Upper lobe of left lung (tissue), 6 donors: ENCODE measurements around the gene TTC28. TPM values are rescaled to one million over a fixed set of nuclear protein-coding genes. Genes with fewer than 3 reads are reported as not detected.

Experiments used
- ATAC-seq, 2 donors: fragments of 200-7000 bp; cut with Tn5 transposase; one replicate each; pipeline ENCODE4 v1.9.1; 2022; ENCODE audit warnings: mild to moderate bottlenecking in 2 of 2, moderate library complexity in 2 of 2; ENCODE audit not compliant: low FRiP score in 2 of 2
- DNase-seq, 2 donors: peaks; one replicate each; pipeline ENCODE4 v3.0.0-alpha.2; 2019 to 2020
- H3K27ac ChIP-seq, 4 donors: fragments of 200-600 bp; sonication (generic); one replicate each; pipeline ENCODE4 v1.5.1; 2016 to 2019
- H3K27me3 ChIP-seq, 4 donors: fragments of 200-600 bp; sonication (generic); one replicate each; pipeline ENCODE4 v1.5.1; 2017 to 2019
- H3K36me3 ChIP-seq, 4 donors: fragments of 200-600 bp; sonication (generic); one replicate each; pipeline ENCODE4 v1.5.1; 2016 to 2019
- H3K4me1 ChIP-seq, 4 donors: fragments of 200-600 bp; sonication (generic); one replicate each; pipeline ENCODE4 v1.5.1; 2018 to 2019
- H3K4me3 ChIP-seq, 4 donors: fragments of 200-600 bp; sonication (generic); one replicate each; pipeline ENCODE4 v1.5.1; 2017 to 2019; ENCODE audit warnings: mild to moderate bottlenecking in 2 of 4, moderate library complexity in 1 of 4
- H3K9me3 ChIP-seq, 4 donors: fragments of 200-600 bp; sonication (generic); one replicate each; pipeline ENCODE4 v1.5.1; 2018 to 2019
- CTCF ChIP-seq, 6 experiments: fragments of 450-650 bp in 4 of 6; fragments of 200-600 bp in 2 of 6; sonication (generic) in 2 of 6; IDR thresholded peaks; one replicate each; pipeline ENCODE4 v1.5.1; 2016 to 2019; ENCODE audit warnings: antibody characterized with exemption in 6 of 6
- EP300 ChIP-seq, 4 donors: sonication (generic); formaldehyde crosslinking; IDR thresholded peaks; one replicate each; pipeline ENCODE4 v1.5.1; 2017; ENCODE audit warnings: antibody characterized with exemption in 4 of 4, control low read depth in 2 of 4
- POLR2A ChIP-seq, 4 donors: fragments of 450-650 bp; IDR thresholded peaks; one replicate each; pipeline ENCODE4 v1.5.1; 2016 to 2017; ENCODE audit warnings: antibody characterized with exemption in 4 of 4, mild to moderate bottlenecking in 2 of 4
- POLR2AphosphoS5 ChIP-seq, 2 donors: sonication (generic); formaldehyde crosslinking; IDR thresholded peaks; one replicate each; pipeline ENCODE4 v1.5.1; 2017; ENCODE audit warnings: antibody characterized with exemption in 2 of 2
- WGBS, 2 donors: methylation state at CpG; one replicate each; pipeline ENCODE4 v1.1.5; 2017 to 2018; 5-methylcytosine and 5-hydroxymethylcytosine counted together
- total RNA-seq, 6 donors: library from RNA; depleted of rRNA in 4 of 6; stranded (reverse); fragments of >200 nt in 4 of 6; gene quantifications; one replicate each; pipeline versions ENCODE4 v1.1.0 to v1.2.1, GENCODE V29; 2016 to 2021
- donor health status: DM: no; HTN: no; CAD: no; lungs with moderate emphysema.
- donor health status: DM: no; HTN: yes; CAD: no; lungs with severe emphysema.

TTC28 gene
- total RNA-seq, 6 donors from 2014 or later, result 30.1 to 69.4 (median 41.4) TPM

GRCh38 chr22:28488825-28489224 is 190.8 kb downstream of the TTC28 start:
- 73 to 79% methylated on average over 2 of the region's 2 CpGs for WGBS, 2 donors
- Histone ChIP-seq H3K9me3 (no peaks in the 10 kb centered on the region), H3K27ac (no peak overlapping the region), H3K4me3 (no peak overlapping the region), H3K36me3 (no peaks in the 10 kb centered on the region), H3K4me1 (no peaks in the 10 kb centered on the region), H3K27me3 (no peaks in the 10 kb centered on the region)
- DNase-seq, result no peak
- TF ChIP-seq POLR2A (IDR thresholded peaks at IDR 0.05), result no peak
- TF ChIP-seq POLR2AphosphoS5 (IDR thresholded peaks at IDR 0.05), result no peak
- no peak for TF ChIP-seq EP300 (IDR thresholded peaks at IDR 0.05)
- no peak for TF ChIP-seq CTCF (IDR thresholded peaks at IDR 0.05)
- no peak for ATAC-seq

- no peaks in the 10 kb centered on the region for H3K36me3 ChIP-seq
- 78 to 92% methylated on average over 1 of the region's 1 CpG for WGBS, 2 donors
Observed at GRCh38 chr22:28484662-28485061, 195.0 kb downstream of the TTC28 start.

GRCh38 chr22:28481725-28482124 is 197.9 kb downstream of the TTC28 start:
- H3K27ac ChIP-seq, result no peak overlapping the region
- no peak for DNase-seq
- TF ChIP-seq CTCF (IDR thresholded peaks at IDR 0.05) (no peak), EP300 (IDR thresholded peaks at IDR 0.05) (no peak), POLR2A (IDR thresholded peaks at IDR 0.05) (no peak), POLR2AphosphoS5 (IDR thresholded peaks at IDR 0.05) (no peak)
- H3K9me3 ChIP-seq, result no peaks in the 10 kb centered on the region
- no peaks in the 10 kb centered on the region for H3K27me3 ChIP-seq
- 48 to 50% methylated on average over 2 of the region's 2 CpGs for WGBS, 2 donors
- no peak for ATAC-seq
- H3K4me1 ChIP-seq, result no peaks in the 10 kb centered on the region
- H3K4me3 ChIP-seq, result no peak overlapping the region
- no peaks in the 10 kb centered on the region for H3K36me3 ChIP-seq

More at GRCh38 chr22:28484662-28485061, 195.0 kb downstream of the TTC28 start:
- DNase-seq (no peak), ATAC-seq (no peak)
- Histone ChIP-seq H3K27ac (no peak overlapping the region), H3K27me3 (no peaks in the 10 kb centered on the region), H3K4me3 (no peak overlapping the region), H3K9me3 (no peaks in the 10 kb centered on the region), H3K4me1 (no peaks in the 10 kb centered on the region)
- no peak for TF ChIP-seq EP300 (IDR thresholded peaks at IDR 0.05)
- no peak for TF ChIP-seq CTCF (IDR thresholded peaks at IDR 0.05)
- no peak for TF ChIP-seq POLR2AphosphoS5 (IDR thresholded peaks at IDR 0.05)
- TF ChIP-seq POLR2A (IDR thresholded peaks at IDR 0.05), result no peak

GRCh38 chr22:28480000-28480715 is 199.5 kb downstream of the TTC28 start:
- DNase-seq (no peak), ATAC-seq (no peak)
- no peak overlapping the region for H3K4me3 ChIP-seq
- no peak for TF ChIP-seq POLR2AphosphoS5 (IDR thresholded peaks at IDR 0.05)
- no peak for TF ChIP-seq EP300 (IDR thresholded peaks at IDR 0.05)
- TF ChIP-seq POLR2A (IDR thresholded peaks at IDR 0.05), result no peak
- TF ChIP-seq CTCF (IDR thresholded peaks at IDR 0.05), result no peak
- no peaks in the 10 kb centered on the region for H3K9me3 ChIP-seq
- no peaks in the 10 kb centered on the region for H3K27me3 ChIP-seq
- H3K36me3 ChIP-seq, result no peaks in the 10 kb centered on the region
- H3K4me1 ChIP-seq, result no peaks in the 10 kb centered on the region
- 74 to 90% methylated on average over 3 of the region's 3 CpGs for WGBS, 2 donors
- H3K27ac ChIP-seq, result no peak overlapping the region

- Histone ChIP-seq H3K27me3 (no peaks in the 10 kb centered on the region), H3K4me1 (no peaks in the 10 kb centered on the region), H3K4me3 (no peak overlapping the region), H3K36me3 (no peaks in the 10 kb centered on the region), H3K9me3 (no peaks in the 10 kb centered on the region), H3K27ac (no peak overlapping the region)
- TF ChIP-seq POLR2A (IDR thresholded peaks at IDR 0.05), result no peak
- TF ChIP-seq POLR2AphosphoS5 (IDR thresholded peaks at IDR 0.05), result no peak
- no peak for TF ChIP-seq CTCF (IDR thresholded peaks at IDR 0.05)
- TF ChIP-seq EP300 (IDR thresholded peaks at IDR 0.05), result no peak
- DNase-seq, result no peak
- ATAC-seq, result no peak
Observed at GRCh38 chr22:28478564-28478963, 201.1 kb downstream of the TTC28 start.
